NCI-H187 (cell line): ENCODE data around the gene ZNF135.
A peak's percentile ranks its signal among the peaks of the same experiment; 100 is the strongest.

Source experiments
- DNase-seq, 2 experiments: peaks; one replicate each; lab custom pipeline; 2025; lab: John Stamatoyannopoulos, UW

The ZNF135 gene

GRCh38 chr19:58059003-58059670 is at the start of gene ZNF135:
ZNF135 (plus strand) TSS chr19:58059282; CDS start chr19:58060003, 721 bp downstream.
- DNase-seq, result peak in 1 of 2 experiments; percentile 45

- no peak for DNase-seq
Measured at GRCh38 chr19:58009301-58009665, 49.8 kb upstream of the ZNF135 start.

GRCh38 chr19:58009666-58010301 is 49.3 kb upstream of the ZNF135 start:
- DNase-seq, result peak; percentile 15 to 62

- DNase-seq, result no peak
Measured at GRCh38 chr19:58010507-58010906, 48.6 kb upstream of the ZNF135 start.

- DNase-seq, result no peak
Measured at GRCh38 chr19:58014141-58014540, 44.9 kb upstream of the ZNF135 start.

GRCh38 chr19:58020129-58020528 is 39.0 kb upstream of the ZNF135 start:
- no peak for DNase-seq

GRCh38 chr19:58021541-58022282 is 37.4 kb upstream of the ZNF135 start:
- peak; percentile 40 to 43 for DNase-seq

- DNase-seq, result no peak
Measured at GRCh38 chr19:58022283-58022660, 36.8 kb upstream of the ZNF135 start.

GRCh38 chr19:58024661-58025060 is 34.4 kb upstream of the ZNF135 start:
- DNase-seq, result no peak

- DNase-seq, result peak; percentile 50 to 60
Measured at GRCh38 chr19:58033741-58034476, 25.2 kb upstream of the ZNF135 start, which contains the start of gene ZSCAN1. ZSCAN1 (plus strand) TSS chr19:58034025; CDS start chr19:58037837, 3,812 bp downstream.

GRCh38 chr19:58034477-58034793 is 24.6 kb upstream of the ZNF135 start:
- DNase-seq, result no peak

GRCh38 chr19:58035863-58036262 is 23.2 kb upstream of the ZNF135 start:
- no peak for DNase-seq

- no peak for DNase-seq
Measured at GRCh38 chr19:58037927-58038687, 21.0 kb upstream of the ZNF135 start.

- DNase-seq, result no peak
Measured at GRCh38 chr19:58038688-58039204, 20.3 kb upstream of the ZNF135 start.

- DNase-seq, result no peak
Measured at GRCh38 chr19:58040751-58041525, 18.1 kb upstream of the ZNF135 start.

GRCh38 chr19:58042495-58043340 is 16.4 kb upstream of the ZNF135 start:
- DNase-seq, result no peak

- no peak for DNase-seq
Measured at GRCh38 chr19:58044391-58044790, 14.7 kb upstream of the ZNF135 start.

- DNase-seq, result no peak
Measured at GRCh38 chr19:58044886-58045285, 14.2 kb upstream of the ZNF135 start.

- no peak for DNase-seq
Measured at GRCh38 chr19:58045411-58046050, 13.6 kb upstream of the ZNF135 start.
